ENCODE data around the gene ATG2A. TPM values are rescaled to one million over a fixed set of nuclear protein-coding genes. Genes with fewer than 3 reads are reported as not detected.

The ATG2A gene
- total and polyA plus RNA-seq, 9 of the 15 experiments (the other 6 are each of a cell fraction or from before 2014, with no cell fraction given), result 0.25 to 45.9 (median 5.2) TPM

DNA sequence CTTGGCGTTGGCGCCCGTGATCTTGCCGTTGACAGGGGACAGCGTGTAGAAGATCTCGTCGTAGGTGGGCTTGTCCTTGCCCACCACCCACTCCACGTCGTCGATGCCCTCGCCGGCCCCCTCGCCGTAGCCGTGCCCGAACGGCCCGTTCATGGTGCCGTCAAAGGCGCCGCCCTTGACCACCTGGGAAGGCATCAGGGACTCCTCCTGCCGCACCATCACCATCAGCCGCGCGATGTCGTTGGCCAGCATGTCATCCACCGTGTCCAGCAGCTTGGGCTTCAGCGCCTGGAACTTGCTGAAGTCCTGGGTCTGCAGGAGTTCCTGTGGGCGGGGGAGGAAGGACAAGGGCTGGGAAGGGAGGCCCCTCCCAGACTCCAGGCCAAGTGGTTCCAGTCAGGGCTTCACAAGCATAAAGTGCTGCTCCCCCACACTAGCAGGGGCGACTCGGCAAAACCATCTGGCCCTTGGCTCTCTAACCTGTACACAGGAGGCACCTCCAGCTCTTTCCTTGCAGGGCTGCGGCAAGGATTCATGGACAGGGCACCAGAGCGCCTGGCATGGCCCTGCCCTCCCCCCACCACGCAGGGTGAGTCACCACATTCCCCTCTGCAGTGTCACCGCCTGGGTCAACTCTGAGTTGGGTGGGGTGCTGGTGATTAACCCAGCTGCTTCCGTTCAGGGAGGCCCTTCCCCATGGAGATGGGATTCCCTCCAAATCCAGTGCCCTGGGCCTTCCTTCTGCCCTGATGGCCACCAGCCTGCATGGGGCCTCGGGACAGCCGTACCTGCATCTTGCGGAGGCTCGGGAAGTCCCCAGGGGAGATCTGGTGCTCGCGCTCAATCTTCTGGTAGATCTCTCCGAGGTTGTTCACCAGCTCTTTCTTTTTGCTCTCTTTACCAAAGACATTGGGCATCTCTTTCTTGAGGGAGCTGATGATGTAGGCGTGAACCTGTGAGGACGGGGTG lies 62.2 kb downstream of the ATG2A start (continued):
- TF ChIP-seq MYNN (IDR thresholded peaks at IDR 0.05) (peak; percentile 98), MYNN (CRISPR knock-in tag; IDR thresholded peaks at IDR 0.05) (no peak), RBM14 (IDR thresholded peaks at IDR 0.05; ENCODE audit: borderline replicate concordance, insufficient read depth, low read depth, low read length) (no peak), SMARCA5 (IDR thresholded peaks at IDR 0.05) (no peak), CBFA2T2 (conservative IDR thresholded peaks at IDR 0.05) (peak; percentile 33; the same call in 1 of the 2 replicates), GATAD2B (IDR thresholded peaks at IDR 0.05; ENCODE audit: borderline replicate concordance) (peak; percentile 88; the same call in 1 of the 2 replicates), TAF9B (IDR thresholded peaks at IDR 0.05; ENCODE audit: partially characterized antibody) (peak; percentile 96), EP300 (IDR thresholded peaks at IDR 0.05; ENCODE audit: low read length) (peak; percentile 73; the same call in 1 of the 2 replicates), BCL6 (CRISPR knock-in tag; IDR thresholded peaks at IDR 0.05) (no peak), CC2D1A (IDR thresholded peaks at IDR 0.05) (no peak), DPF2 (IDR thresholded peaks at IDR 0.05) (peak; percentile 96), ETS1 (conservative IDR thresholded peaks at IDR 0.05; ENCODE audit: control insufficient read depth, low read depth, low read length) (peak; percentile 49; the same call in 1 of the 2 replicates), TEAD4 (IDR thresholded peaks at IDR 0.05; ENCODE audit: low read length) (peak; percentile 89), TEAD4 (CRISPR knock-in tag; IDR thresholded peaks at IDR 0.05; ENCODE audit: borderline replicate concordance) (peak; percentile 97), CCNT2 (IDR thresholded peaks at IDR 0.05; ENCODE audit: borderline replicate concordance, extremely low read depth, insufficient read length, low read depth, low read length) (peak; percentile 53), ZNF518B (CRISPR knock-in tag; IDR thresholded peaks at IDR 0.05) (no peak), DMBX1 (CRISPR knock-in tag; IDR thresholded peaks at IDR 0.05; ENCODE audit: borderline replicate concordance) (peak; percentile 83)
- TF ChIP-seq, protein P1, sequence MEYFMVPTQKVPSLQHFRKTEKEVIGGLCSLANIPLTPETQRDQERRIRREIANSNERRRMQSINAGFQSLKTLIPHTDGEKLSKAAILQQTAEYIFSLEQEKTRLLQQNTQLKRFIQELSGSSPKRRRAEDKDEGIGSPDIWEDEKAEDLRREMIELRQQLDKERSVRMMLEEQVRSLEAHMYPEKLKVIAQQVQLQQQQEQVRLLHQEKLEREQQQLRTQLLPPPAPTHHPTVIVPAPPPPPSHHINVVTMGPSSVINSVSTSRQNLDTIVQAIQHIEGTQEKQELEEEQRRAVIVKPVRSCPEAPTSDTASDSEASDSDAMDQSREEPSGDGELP (CRISPR knock-in tag; IDR thresholded peaks at IDR 0.05; ENCODE audit: borderline replicate concordance), result peak; percentile 98
- TF ChIP-seq, protein P2, sequence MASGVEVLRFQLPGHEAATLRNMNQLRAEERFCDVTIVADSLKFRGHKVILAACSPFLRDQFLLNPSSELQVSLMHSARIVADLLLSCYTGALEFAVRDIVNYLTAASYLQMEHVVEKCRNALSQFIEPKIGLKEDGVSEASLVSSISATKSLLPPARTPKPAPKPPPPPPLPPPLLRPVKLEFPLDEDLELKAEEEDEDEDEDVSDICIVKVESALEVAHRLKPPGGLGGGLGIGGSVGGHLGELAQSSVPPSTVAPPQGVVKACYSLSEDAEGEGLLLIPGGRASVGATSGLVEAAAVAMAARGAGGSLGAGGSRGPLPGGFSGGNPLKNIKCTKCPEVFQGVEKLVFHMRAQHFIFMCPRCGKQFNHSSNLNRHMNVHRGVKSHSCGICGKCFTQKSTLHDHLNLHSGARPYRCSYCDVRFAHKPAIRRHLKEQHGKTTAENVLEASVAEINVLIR (CRISPR knock-in tag; IDR thresholded peaks at IDR 0.05), result no peak

Data from K562 (cell line).